ENCODE data around the gene ST3GAL2.

Gene ST3GAL2

GRCh38 chr16:70438969-70439862, at the start of gene ST3GAL2:
Gene ST3GAL2, minus strand, starts transcription at chr16:70439100. Its CDS starts 40,570 bp downstream, at chr16:70398530.
- DNase-seq = peak; percentile 97

- no peak for DNase-seq
Observed at GRCh38 chr16:70484867-70485266, 46.0 kb upstream of the ST3GAL2 start.

- no peak for DNase-seq
Observed at GRCh38 chr16:70483426-70483825, 44.5 kb upstream of the ST3GAL2 start.

GRCh38 chr16:70482624-70483023, 43.7 kb upstream of the ST3GAL2 start:
- DNase-seq = no peak

GRCh38 chr16:70481929-70482536, 43.1 kb upstream of the ST3GAL2 start:
- DNase-seq = no peak

GRCh38 chr16:70480127-70481105, 41.5 kb upstream of the ST3GAL2 start:
- no peak for DNase-seq

GRCh38 chr16:70478912-70479341, 40.0 kb upstream of the ST3GAL2 start:
- DNase-seq = no peak

- DNase-seq = no peak
Observed at GRCh38 chr16:70478169-70478568, 39.3 kb upstream of the ST3GAL2 start.

GRCh38 chr16:70476272-70477020, 37.5 kb upstream of the ST3GAL2 start:
- DNase-seq = peak; percentile 10

- no peak for DNase-seq
Observed at GRCh38 chr16:70475054-70475871, 36.4 kb upstream of the ST3GAL2 start.

GRCh38 chr16:70474320-70475053, 35.6 kb upstream of the ST3GAL2 start:
- no peak for DNase-seq

- no peak for DNase-seq
Observed at GRCh38 chr16:70473446-70474319, 34.8 kb upstream of the ST3GAL2 start.

- DNase-seq = no peak
Observed at GRCh38 chr16:70472786-70473433, 34.0 kb upstream of the ST3GAL2 start.

GRCh38 chr16:70470927-70471341, 32.0 kb upstream of the ST3GAL2 start:
- DNase-seq = peak; percentile 16

- no peak for DNase-seq
Observed at GRCh38 chr16:70470141-70470926, 31.4 kb upstream of the ST3GAL2 start.

- DNase-seq = no peak
Observed at GRCh38 chr16:70468776-70469525, 30.1 kb upstream of the ST3GAL2 start.

GRCh38 chr16:70467608-70468007, 28.7 kb upstream of the ST3GAL2 start:
- DNase-seq = no peak

All from CD4-positive, alpha-beta T cell treated with Interleukin-6 for 4 hours (primary cell).